ENCODE results near the gene RASGEF1B. TPM values are rescaled to one million over a fixed set of nuclear protein-coding genes. Genes with fewer than 3 reads are reported as not detected.
A peak's percentile ranks its signal among the peaks of the same experiment; 100 is the strongest.

Gene RASGEF1B
- total and polyA plus RNA-seq, 5 donors: 4.3 to 10.6 (median 9.2) TPM

DNA sequence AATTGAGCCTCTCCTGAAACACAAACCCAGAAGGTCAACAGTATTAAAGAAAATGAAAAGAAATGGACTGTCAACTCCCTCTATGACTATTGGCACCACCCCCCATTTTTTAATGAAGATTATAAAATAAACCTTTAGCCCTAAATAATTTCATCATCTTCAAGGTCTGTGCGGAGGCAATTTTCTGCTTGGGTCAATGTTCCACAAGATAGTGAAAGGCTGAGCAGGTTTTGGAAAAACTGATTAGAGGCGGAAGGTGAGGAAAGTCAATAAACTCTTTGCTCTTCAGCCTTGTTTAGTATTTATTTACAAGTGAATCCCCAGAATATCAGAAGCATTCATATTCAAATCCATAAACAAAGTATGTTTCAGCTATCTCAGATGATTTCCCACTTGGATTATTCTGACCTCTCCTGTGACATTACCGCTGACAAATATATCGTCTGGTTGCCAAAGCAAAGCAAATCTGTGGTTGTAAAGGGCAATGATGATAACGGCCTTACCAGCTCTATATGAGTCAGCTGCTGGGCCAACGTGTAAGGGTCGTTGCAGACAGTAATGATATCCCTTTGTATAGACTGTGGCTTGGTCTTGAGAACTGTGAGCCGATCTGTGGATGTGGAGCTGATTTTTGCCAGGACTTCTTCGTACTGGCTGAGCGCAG lies 24.0 kb downstream of the RASGEF1B start:
- intact Hi-C loops (cut with DNase I): no loop called here
- no peaks in the 10 kb centered on the region for H3K9me3 ChIP-seq (ENCODE audit: control insufficient read depth, low read length)
- no peak for DNase-seq
- peak in 1 of 2 donors; percentile 79 for ATAC-seq
- no peak overlapping the region for H3K27ac ChIP-seq (ENCODE audit: low read length)
- H3K4me1 ChIP-seq (ENCODE audit: control insufficient read depth, insufficient read depth, low read length): no peaks in the 10 kb centered on the region
- H3K4me3 ChIP-seq (ENCODE audit: low read length): no peak overlapping the region
- H3K27me3 ChIP-seq (ENCODE audit: control insufficient read depth, insufficient read depth): no peaks in the 10 kb centered on the region
- WGBS: 64% methylated on average over 10 of the region's 10 CpGs

GRCh38 chr4:81446634-81447033 lies 25.1 kb downstream of the RASGEF1B start:
- Histone ChIP-seq H3K27me3 (ENCODE audit: control insufficient read depth, insufficient read depth) (no peaks in the 10 kb centered on the region), H3K4me1 (ENCODE audit: control insufficient read depth, insufficient read depth, low read length) (no peaks in the 10 kb centered on the region), H3K4me3 (ENCODE audit: low read length) (no peak overlapping the region), H3K27ac (ENCODE audit: low read length) (no peak overlapping the region), H3K9me3 (ENCODE audit: control insufficient read depth, low read length) (no peaks in the 10 kb centered on the region)
- ATAC-seq (peak in 1 of 2 donors; percentile 37), DNase-seq (no peak)
- 55% methylated on average over 1 of the region's 1 CpG for WGBS
- intact Hi-C loops (cut with DNase I): no loop called here

DNA sequence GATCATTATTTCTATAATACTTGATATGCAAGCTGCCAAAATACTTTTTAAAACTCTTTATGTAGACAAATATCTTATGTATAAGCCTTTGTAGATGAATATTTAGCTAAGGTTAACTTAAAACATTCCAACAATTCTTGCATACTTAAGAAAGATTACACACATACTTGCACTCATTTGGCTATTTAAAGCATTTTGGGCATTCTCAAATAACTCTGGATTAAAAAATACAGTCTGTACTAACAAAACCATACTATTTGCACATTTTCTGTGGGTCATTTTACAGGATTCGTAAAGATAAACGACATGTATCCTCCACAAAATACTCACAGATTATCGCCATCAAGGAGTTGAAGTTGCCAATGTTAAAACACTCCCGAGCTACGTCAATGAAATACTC lies 26.5 kb downstream of the RASGEF1B start:
- Histone ChIP-seq H3K4me1 (ENCODE audit: control insufficient read depth, insufficient read depth, low read length) (no peaks in the 10 kb centered on the region), H3K9me3 (ENCODE audit: control insufficient read depth, low read length) (no peaks in the 10 kb centered on the region), H3K27ac (ENCODE audit: low read length) (no peak overlapping the region), H3K4me3 (ENCODE audit: low read length) (no peak overlapping the region), H3K27me3 (ENCODE audit: control insufficient read depth, insufficient read depth) (no peaks in the 10 kb centered on the region)
- intact Hi-C loops (cut with DNase I): no loop called here
- WGBS: 90% methylated on average over 5 of the region's 5 CpGs
- ATAC-seq (no peak), DNase-seq (no peak)

DNA sequence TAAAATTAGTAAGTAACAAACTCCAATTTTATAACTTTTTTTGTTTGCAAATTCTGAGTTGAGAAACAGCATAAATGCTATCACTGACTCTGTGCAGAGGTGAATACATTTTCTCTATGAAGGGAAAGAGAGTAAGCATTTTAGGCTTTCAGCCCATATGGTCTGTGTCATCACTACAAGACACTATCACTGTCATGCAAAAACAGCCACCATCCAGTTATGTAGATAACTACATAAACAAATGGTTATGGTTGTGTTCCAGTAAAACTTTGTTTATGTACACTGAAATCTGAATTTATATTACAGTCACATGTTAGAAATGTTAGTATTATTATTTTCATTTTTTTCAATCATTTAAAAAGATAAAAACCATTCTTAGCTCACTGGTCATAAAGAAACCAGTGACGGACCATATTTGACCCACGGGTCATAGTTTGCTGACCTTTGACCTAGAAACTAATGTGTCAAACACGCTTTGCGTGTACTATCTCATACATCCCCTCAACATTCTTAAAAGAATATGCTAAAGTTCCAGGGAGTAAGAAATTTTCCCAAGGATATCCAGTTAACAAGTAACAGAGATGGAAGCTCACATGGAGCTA lies 29.1 kb downstream of the RASGEF1B start:
- Histone ChIP-seq H3K9me3 (ENCODE audit: control insufficient read depth, low read length) (no peaks in the 10 kb centered on the region), H3K4me3 (ENCODE audit: low read length) (no peak overlapping the region), H3K4me1 (ENCODE audit: control insufficient read depth, insufficient read depth, low read length) (no peaks in the 10 kb centered on the region), H3K27ac (ENCODE audit: low read length) (no peak overlapping the region), H3K27me3 (ENCODE audit: control insufficient read depth, insufficient read depth) (no peaks in the 10 kb centered on the region)
- WGBS: 77% methylated on average over 4 of the region's 4 CpGs
- DNase-seq (no peak), ATAC-seq (no peak)
- intact Hi-C loops (cut with DNase I): no loop called here

DNA sequence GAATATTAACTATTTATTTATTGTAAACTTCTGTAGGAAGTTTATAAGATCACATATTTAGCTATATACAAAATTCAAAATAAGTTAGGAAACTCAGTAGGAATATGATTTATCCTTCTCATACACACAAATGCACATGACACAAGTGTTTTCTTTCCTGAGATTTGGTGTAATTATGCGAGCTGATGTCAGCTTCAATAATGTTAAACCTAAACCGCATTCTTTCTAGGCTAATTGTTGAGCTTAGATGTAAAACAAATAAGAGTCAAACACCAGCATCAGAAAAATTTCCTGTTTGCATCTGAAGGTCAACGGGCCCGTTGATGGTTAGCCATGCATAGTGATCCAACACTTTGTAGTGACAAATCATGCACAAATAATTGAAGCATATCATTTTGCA lies 30.8 kb downstream of the RASGEF1B start:
- Histone ChIP-seq H3K27ac (ENCODE audit: low read length) (no peak overlapping the region), H3K9me3 (ENCODE audit: control insufficient read depth, low read length) (no peaks in the 10 kb centered on the region), H3K4me3 (ENCODE audit: low read length) (no peak overlapping the region), H3K4me1 (ENCODE audit: control insufficient read depth, insufficient read depth, low read length) (no peaks in the 10 kb centered on the region), H3K27me3 (ENCODE audit: control insufficient read depth, insufficient read depth) (no peaks in the 10 kb centered on the region)
- intact Hi-C loops (cut with DNase I): no loop called here
- 78% methylated on average over 4 of the region's 4 CpGs for WGBS
- ATAC-seq (no peak), DNase-seq (no peak)

DNA sequence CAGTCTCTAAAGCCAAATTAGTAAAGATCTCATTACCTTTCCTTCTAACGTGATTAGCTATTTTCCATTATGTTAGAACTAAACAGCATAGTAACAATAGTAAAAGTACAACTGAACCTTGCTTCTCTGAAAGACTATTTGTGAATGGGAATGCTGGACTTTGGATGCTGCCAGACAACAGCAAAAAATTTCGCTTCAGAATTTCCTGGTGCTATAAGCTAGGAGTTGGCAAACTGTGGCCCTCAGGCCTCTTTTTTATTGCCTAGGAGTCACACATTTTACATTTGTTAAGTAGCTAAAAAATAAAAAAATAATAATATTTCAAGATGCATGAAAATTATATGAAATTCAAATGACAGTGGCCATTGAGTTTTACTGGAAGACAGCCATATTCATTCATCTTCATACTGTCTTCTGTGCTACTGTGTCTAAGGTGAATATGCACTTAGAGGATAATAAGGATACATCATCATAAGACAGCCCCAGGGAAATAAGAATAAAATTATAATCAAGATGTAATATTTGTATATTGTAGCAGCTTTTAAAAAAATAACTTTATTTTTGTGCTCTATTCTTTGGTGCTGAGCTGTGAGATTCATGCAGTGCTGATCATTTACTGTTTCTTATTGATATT lies 34.6 kb downstream of the RASGEF1B start:
- Histone ChIP-seq H3K27ac (ENCODE audit: low read length) (no peak overlapping the region), H3K27me3 (ENCODE audit: control insufficient read depth, insufficient read depth) (no peaks in the 10 kb centered on the region), H3K4me1 (ENCODE audit: control insufficient read depth, insufficient read depth, low read length) (no peaks in the 10 kb centered on the region), H3K9me3 (ENCODE audit: control insufficient read depth, low read length) (no peaks in the 10 kb centered on the region), H3K4me3 (ENCODE audit: low read length) (no peak overlapping the region)
- 96% methylated on average over 2 of the region's 2 CpGs for WGBS
- DNase-seq (no peak), ATAC-seq (no peak)
- intact Hi-C loops (cut with DNase I): no loop called here

DNA sequence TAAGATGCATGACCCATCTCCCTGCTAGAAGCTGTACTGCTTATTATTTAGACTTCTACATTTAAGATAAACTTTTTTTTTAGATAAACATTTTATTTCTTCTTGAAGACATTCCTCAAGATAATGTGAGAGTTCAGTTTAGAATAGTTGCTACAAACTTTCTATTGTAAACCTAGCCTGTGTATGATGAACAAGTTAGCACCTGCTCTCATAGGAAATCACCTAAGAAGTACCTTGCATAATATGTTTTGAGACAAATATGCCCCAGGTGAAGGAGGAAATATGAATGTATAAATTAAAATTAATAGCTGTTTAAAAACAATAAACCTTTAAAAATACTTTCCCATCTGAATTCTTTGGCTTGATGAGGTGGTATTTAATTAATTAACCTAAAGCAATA lies 35.6 kb downstream of the RASGEF1B start:
- ATAC-seq (no peak), DNase-seq (no peak)
- no peak overlapping the region for H3K4me3 ChIP-seq (ENCODE audit: low read length)
- no peaks in the 10 kb centered on the region for H3K9me3 ChIP-seq (ENCODE audit: control insufficient read depth, low read length)
- intact Hi-C loops (cut with DNase I): no loop called here
- H3K27me3 ChIP-seq (ENCODE audit: control insufficient read depth, insufficient read depth): no peaks in the 10 kb centered on the region
- no peak overlapping the region for H3K27ac ChIP-seq (ENCODE audit: low read length)
- no peaks in the 10 kb centered on the region for H3K4me1 ChIP-seq (ENCODE audit: control insufficient read depth, insufficient read depth, low read length)

- Histone ChIP-seq H3K9me3 (ENCODE audit: control insufficient read depth, low read length) (no peaks in the 10 kb centered on the region), H3K4me3 (ENCODE audit: low read length) (no peak overlapping the region), H3K27me3 (ENCODE audit: control insufficient read depth, insufficient read depth) (no peaks in the 10 kb centered on the region), H3K4me1 (ENCODE audit: control insufficient read depth, insufficient read depth, low read length) (no peaks in the 10 kb centered on the region), H3K27ac (ENCODE audit: low read length) (no peak overlapping the region)
- no peak for ATAC-seq
- 90% methylated on average over 4 of the region's 4 CpGs for WGBS
- DNase-seq: peak in 1 of 3 donors; percentile 16
- intact Hi-C loops (cut with DNase I): no loop called here
Observed at GRCh38 chr4:81432825-81433224, 38.9 kb downstream of the RASGEF1B start.

- WGBS: 52% methylated on average over 1 of the region's 1 CpG
- DNase-seq: no peak
- Histone ChIP-seq H3K9me3 (ENCODE audit: control insufficient read depth, low read length) (no peaks in the 10 kb centered on the region), H3K4me1 (ENCODE audit: control insufficient read depth, insufficient read depth, low read length) (no peaks in the 10 kb centered on the region), H3K27ac (ENCODE audit: low read length) (no peak overlapping the region), H3K4me3 (ENCODE audit: low read length) (no peak overlapping the region), H3K27me3 (ENCODE audit: control insufficient read depth, insufficient read depth) (no peaks in the 10 kb centered on the region)
- intact Hi-C loops (cut with DNase I): no loop called here
- no peak for ATAC-seq
Observed at GRCh38 chr4:81431971-81432370, 39.7 kb downstream of the RASGEF1B start.

DNA sequence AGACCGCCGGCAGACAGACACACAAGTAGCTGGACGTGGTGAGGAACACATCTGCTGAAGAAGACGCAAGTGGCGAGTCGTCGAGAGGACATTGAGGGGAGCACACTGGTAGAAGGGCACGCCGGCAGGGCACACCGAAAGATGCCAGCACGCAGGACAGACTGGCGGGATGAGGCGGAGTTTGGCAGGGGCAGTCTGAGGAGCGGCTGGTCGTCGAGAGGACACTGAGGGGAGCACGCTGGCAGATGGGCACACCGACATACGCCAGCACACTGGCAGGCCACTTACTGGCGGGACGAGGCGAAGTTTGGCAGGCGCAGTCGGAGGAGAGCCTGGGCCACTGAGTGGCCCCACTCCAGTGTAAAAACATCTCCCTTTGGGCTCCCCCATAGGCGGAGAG lies 42.1 kb downstream of the RASGEF1B start:
- H3K4me1 ChIP-seq (ENCODE audit: control insufficient read depth, insufficient read depth, low read length): no peaks in the 10 kb centered on the region
- intact Hi-C loops (cut with DNase I): no loop called here
- peak in 1 of 3 donors; percentile 42 for DNase-seq
- H3K27ac ChIP-seq (ENCODE audit: low read length): no peak overlapping the region
- 97% methylated on average over 25 of the region's 25 CpGs for WGBS
- H3K9me3 ChIP-seq (ENCODE audit: control insufficient read depth, low read length): no peaks in the 10 kb centered on the region
- ATAC-seq: peak; percentile 19 to 26
- no peak overlapping the region for H3K4me3 ChIP-seq (ENCODE audit: low read length)
- no peaks in the 10 kb centered on the region for H3K27me3 ChIP-seq (ENCODE audit: control insufficient read depth, insufficient read depth)

- DNase-seq: no peak
- no peak overlapping the region for H3K27ac ChIP-seq (ENCODE audit: low read length)
- H3K4me1 ChIP-seq (ENCODE audit: control insufficient read depth, insufficient read depth, low read length): no peaks in the 10 kb centered on the region
- WGBS: 69% methylated on average over 6 of the region's 6 CpGs
- H3K27me3 ChIP-seq (ENCODE audit: control insufficient read depth, insufficient read depth): no peaks in the 10 kb centered on the region
- no peak for ATAC-seq
- no peaks in the 10 kb centered on the region for H3K9me3 ChIP-seq (ENCODE audit: control insufficient read depth, low read length)
- intact Hi-C loops (cut with DNase I): no loop called here
- no peak overlapping the region for H3K4me3 ChIP-seq (ENCODE audit: low read length)
Observed at GRCh38 chr4:81429031-81429430, 42.7 kb downstream of the RASGEF1B start.
